IPS-15b (cell line): Measurements from ENCODE around the gene TMEM163.
"Not testable (repeated sequence)": the region's sequence is repeated elsewhere in the genome, so short reads cannot be mapped to it uniquely, and the experiment has no call there.

Source experiments
- H3K27me3 ChIP-seq: one replicate; pipeline ENCODE4 v1.6.1; 2013; ENCODE audit warnings: low read length; ENCODE audit not compliant: control insufficient read depth, insufficient read depth
- H3K36me3 ChIP-seq: one replicate; pipeline ENCODE4 v1.6.1; 2013; ENCODE audit warnings: low read length; ENCODE audit not compliant: control insufficient read depth, insufficient read depth
- H3K4me1 ChIP-seq: one replicate; pipeline ENCODE4 v1.6.1; 2013; ENCODE audit warnings: mild to moderate bottlenecking, low read length; ENCODE audit not compliant: control insufficient read depth, insufficient read depth
- H3K4me3 ChIP-seq: one replicate; pipeline ENCODE4 v1.5.1; 2013; ENCODE audit warnings: low read depth, low read length
- H3K9ac ChIP-seq: one replicate; pipeline ENCODE4 v1.6.1; 2013; ENCODE audit warnings: low read depth, mild to moderate bottlenecking, low read length
- H3K9me3 ChIP-seq: one replicate; pipeline ENCODE4 v1.6.1; 2013; ENCODE audit warnings: mild to moderate bottlenecking, low read length; ENCODE audit not compliant: control insufficient read depth, insufficient read depth

Gene TMEM163

GRCh38 chr2:134482131-134482723 is 236.6 kb downstream of the TMEM163 start:
- H3K27me3 ChIP-seq, result no peaks in the 10 kb centered on the region

GRCh38 chr2:134479696-134480330 is 239.0 kb downstream of the TMEM163 start:
- H3K4me1 ChIP-seq, result no peaks in the 10 kb centered on the region
- no peaks in the 10 kb centered on the region for H3K27me3 ChIP-seq
- H3K36me3 ChIP-seq, result no peaks in the 10 kb centered on the region
- no peak overlapping the region for H3K4me3 ChIP-seq
- no peaks in the 10 kb centered on the region for H3K9me3 ChIP-seq
- H3K9ac ChIP-seq, result no peak overlapping the region

More at GRCh38 chr2:134482131-134482723, 236.6 kb downstream of the TMEM163 start:
- H3K4me1 ChIP-seq, result no peaks in the 10 kb centered on the region
- H3K4me3 ChIP-seq, result no peak overlapping the region
- no peaks in the 10 kb centered on the region for H3K9me3 ChIP-seq
- H3K9ac ChIP-seq, result no peak overlapping the region
- no peaks in the 10 kb centered on the region for H3K36me3 ChIP-seq

GRCh38 chr2:134476982-134477381 is 241.8 kb downstream of the TMEM163 start:
- H3K9ac ChIP-seq, H3K9me3 ChIP-seq, H3K4me3 ChIP-seq, H3K27me3 ChIP-seq, H3K36me3 ChIP-seq, H3K4me1 ChIP-seq: not testable (repeated sequence)

GRCh38 chr2:134470561-134471168 is 248.1 kb downstream of the TMEM163 start:
- Histone ChIP-seq H3K9ac (no peak overlapping the region), H3K9me3 (no peaks in the 10 kb centered on the region), H3K27me3 (no peaks in the 10 kb centered on the region), H3K4me1 (no peaks in the 10 kb centered on the region), H3K36me3 (no peaks in the 10 kb centered on the region), H3K4me3 (no peak overlapping the region)

- H3K4me3 ChIP-seq, result no peak overlapping the region
- H3K36me3 ChIP-seq, result no peaks in the 10 kb centered on the region
- H3K4me1 ChIP-seq, result no peaks in the 10 kb centered on the region
- H3K9me3 ChIP-seq, result no peaks in the 10 kb centered on the region
- no peak overlapping the region for H3K9ac ChIP-seq
- no peaks in the 10 kb centered on the region for H3K27me3 ChIP-seq
These were observed 249.2 kb downstream of the TMEM163 start for GRCh38 chr2:134469516-134470115.

- Histone ChIP-seq H3K9ac (no peak overlapping the region), H3K36me3 (no peaks in the 10 kb centered on the region), H3K4me1 (no peaks in the 10 kb centered on the region), H3K27me3 (no peaks in the 10 kb centered on the region), H3K9me3 (no peaks in the 10 kb centered on the region), H3K4me3 (no peak overlapping the region)
These were observed 250.0 kb downstream of the TMEM163 start for GRCh38 chr2:134468776-134469175.

- H3K4me1 ChIP-seq, result no peaks in the 10 kb centered on the region
- no peak overlapping the region for H3K9ac ChIP-seq
- no peaks in the 10 kb centered on the region for H3K36me3 ChIP-seq
- H3K4me3 ChIP-seq, result no peak overlapping the region
- H3K27me3 ChIP-seq, result no peaks in the 10 kb centered on the region
- H3K9me3 ChIP-seq, result no peaks in the 10 kb centered on the region
These were observed 250.6 kb downstream of the TMEM163 start for GRCh38 chr2:134468164-134468563.

- H3K4me1 ChIP-seq, result no peaks in the 10 kb centered on the region
- no peaks in the 10 kb centered on the region for H3K9me3 ChIP-seq
- no peaks in the 10 kb centered on the region for H3K27me3 ChIP-seq
- no peak overlapping the region for H3K4me3 ChIP-seq
- no peaks in the 10 kb centered on the region for H3K36me3 ChIP-seq
- H3K9ac ChIP-seq, result no peak overlapping the region
These were observed 252.7 kb downstream of the TMEM163 start for GRCh38 chr2:134466141-134466540.

GRCh38 chr2:134465228-134466105 is 253.3 kb downstream of the TMEM163 start:
- Histone ChIP-seq H3K4me3 (no peak overlapping the region), H3K36me3 (no peaks in the 10 kb centered on the region), H3K4me1 (no peaks in the 10 kb centered on the region), H3K9me3 (no peaks in the 10 kb centered on the region), H3K27me3 (no peaks in the 10 kb centered on the region), H3K9ac (no peak overlapping the region)

- no peaks in the 10 kb centered on the region for H3K4me1 ChIP-seq
- no peak overlapping the region for H3K4me3 ChIP-seq
- H3K27me3 ChIP-seq, result no peaks in the 10 kb centered on the region
- H3K36me3 ChIP-seq, result no peaks in the 10 kb centered on the region
- no peaks in the 10 kb centered on the region for H3K9me3 ChIP-seq
- no peak overlapping the region for H3K9ac ChIP-seq
These were observed 255.1 kb downstream of the TMEM163 start for GRCh38 chr2:134463699-134464022.

- Histone ChIP-seq H3K4me3 (no peak overlapping the region), H3K9me3 (no peaks in the 10 kb centered on the region), H3K36me3 (no peaks in the 10 kb centered on the region), H3K27me3 (no peaks in the 10 kb centered on the region), H3K4me1 (no peaks in the 10 kb centered on the region), H3K9ac (no peak overlapping the region)
These were observed 255.8 kb downstream of the TMEM163 start for GRCh38 chr2:134462791-134463698.
